ENCODE measurements around the gene KEL. TPM values are rescaled to one million over a fixed set of nuclear protein-coding genes. Genes with fewer than 3 reads are reported as not detected.

The KEL gene
- total RNA-seq, 1 experiment from 2014 or later: 0.91 TPM

DNA sequence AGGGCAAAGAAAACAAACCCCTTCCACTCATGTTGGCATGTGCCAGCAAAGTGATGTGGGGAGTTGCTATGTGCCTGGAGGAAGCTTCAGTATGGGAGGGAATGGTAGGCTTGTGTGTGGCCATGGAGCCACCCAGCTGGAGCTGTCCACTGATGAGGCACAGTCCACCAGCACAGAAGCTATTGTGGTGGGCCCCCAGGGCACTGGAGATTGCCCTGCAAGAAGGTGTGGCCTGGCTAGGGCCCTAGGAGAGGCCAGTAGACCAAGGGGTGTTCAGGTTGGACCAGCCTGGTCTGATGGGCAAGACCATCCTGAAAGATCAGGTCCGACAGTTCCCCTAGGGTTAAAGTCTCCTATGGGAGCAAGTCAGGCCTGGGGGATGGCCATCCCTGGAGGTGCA lies 22.1 kb upstream of the KEL start:
- Histone ChIP-seq H3K4me3 (replicated peaks in 1 of 2; ENCODE audit: low read depth in 1 of 2, low read length in 2 of 2) (no peak overlapping the region), H3K4me2 (ENCODE audit: low read length) (no peak overlapping the region), H3K4me1 (ENCODE audit: control insufficient read depth in 1 of 2, insufficient read depth in 2 of 2, low read length in 2 of 2) (no peaks in the 10 kb centered on the region), H4K20me1 (ENCODE audit: insufficient read depth) (no peaks in the 10 kb centered on the region), H3K9ac (ENCODE audit: low read length) (no peak overlapping the region), H3K27me3 (ENCODE audit: insufficient read depth, low read length) (no peaks in the 10 kb centered on the region), H3K79me2 (ENCODE audit: insufficient read depth, low read length) (no peaks in the 10 kb centered on the region), H3K9me2 (ENCODE audit: insufficient read depth) (no peaks in the 10 kb centered on the region), H3K36me3 (ENCODE audit: control insufficient read depth in 1 of 2, insufficient read depth in 2 of 2, low read length in 2 of 2) (no peaks in the 10 kb centered on the region), H3K27ac (ENCODE audit: low read depth, low read length) (no peak overlapping the region), H2AFZ (ENCODE audit: low read depth, low read length, poor library complexity, severe bottlenecking) (no peak overlapping the region), H3K9me3 (ENCODE audit: control insufficient read depth in 1 of 2, insufficient read depth in 1 of 2, low read depth in 1 of 2, low read length in 2 of 2) (no peaks in the 10 kb centered on the region)
- no TSS peak for BruUV-seq (replicated peaks)
- DNase-seq (ENCODE audit: low read depth, low spot score): no peak
- ChIA-PET POLR2A (no interaction called here), RAD21 (ENCODE audit: low non-redundant PET in 1 of 2, low total read pairs in 2 of 2, uncharacterized antibody in 2 of 2, unreplicated experiment in 2 of 2) (no interaction called here), CTCF (no interaction called here)
- no peak for TF ChIP-seq CBX3 (IDR thresholded peaks at IDR 0.05; ENCODE audit: low read depth)
- no peak for TF ChIP-seq EGR1 (IDR thresholded peaks at IDR 0.05; ENCODE audit: low read depth)
- no peak for TF ChIP-seq EZH2phosphoT487 (IDR thresholded peaks at IDR 0.05; ENCODE audit: borderline replicate concordance)
- no peak for TF ChIP-seq POLR2A (IDR thresholded peaks at IDR 0.05; ENCODE audit: borderline replicate concordance, extremely low read depth, insufficient read depth, insufficient read length)
- TF ChIP-seq, protein P1, sequence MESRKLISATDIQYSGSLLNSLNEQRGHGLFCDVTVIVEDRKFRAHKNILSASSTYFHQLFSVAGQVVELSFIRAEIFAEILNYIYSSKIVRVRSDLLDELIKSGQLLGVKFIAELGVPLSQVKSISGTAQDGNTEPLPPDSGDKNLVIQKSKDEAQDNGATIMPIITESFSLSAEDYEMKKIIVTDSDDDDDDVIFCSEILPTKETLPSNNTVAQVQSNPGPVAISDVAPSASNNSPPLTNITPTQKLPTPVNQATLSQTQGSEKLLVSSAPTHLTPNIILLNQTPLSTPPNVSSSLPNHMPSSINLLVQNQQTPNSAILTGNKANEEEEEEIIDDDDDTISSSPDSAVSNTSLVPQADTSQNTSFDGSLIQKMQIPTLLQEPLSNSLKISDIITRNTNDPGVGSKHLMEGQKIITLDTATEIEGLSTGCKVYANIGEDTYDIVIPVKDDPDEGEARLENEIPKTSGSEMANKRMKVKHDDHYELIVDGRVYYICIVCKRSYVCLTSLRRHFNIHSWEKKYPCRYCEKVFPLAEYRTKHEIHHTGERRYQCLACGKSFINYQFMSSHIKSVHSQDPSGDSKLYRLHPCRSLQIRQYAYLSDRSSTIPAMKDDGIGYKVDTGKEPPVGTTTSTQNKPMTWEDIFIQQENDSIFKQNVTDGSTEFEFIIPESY (IDR thresholded peaks at IDR 0.05; ENCODE audit: extremely low read depth, insufficient replicate concordance, low read length): no peak
- TF ChIP-seq POLR2AphosphoS5 (IDR thresholded peaks at IDR 0.05; ENCODE audit: low read depth, low read length): no peak
- TF ChIP-seq SRF (IDR thresholded peaks at IDR 0.05; ENCODE audit: low read depth): no peak
- no peak for TF ChIP-seq TCF7L2 (IDR thresholded peaks at IDR 0.05; ENCODE audit: borderline replicate concordance, extremely low read depth, insufficient read depth, insufficient read length)
- TF ChIP-seq FOSL1 (IDR thresholded peaks at IDR 0.05; ENCODE audit: low read depth): no peak
- TF ChIP-seq ELF1 (IDR thresholded peaks at IDR 0.05; ENCODE audit: borderline replicate concordance, low read depth): no peak
- no peak for TF ChIP-seq EZH2 (IDR thresholded peaks at IDR 0.05)
- no peak for TF ChIP-seq CEBPB (IDR thresholded peaks at IDR 0.05; ENCODE audit: low read depth)
- no peak for TF ChIP-seq JUND (IDR thresholded peaks at IDR 0.05)
- intact Hi-C loops (cut with micrococcal nuclease): no loop called here
- no peak for ATAC-seq

Data from HCT116 (cell line).